Right renal cortex interstitium (tissue), 3 donors: ENCODE measurements around the gene PRKD1. TPM values are rescaled to one million over a fixed set of nuclear protein-coding genes. Genes with fewer than 3 reads are reported as not detected.
"Not testable (repeated sequence)": the region's sequence is repeated elsewhere in the genome, so short reads cannot be mapped to it uniquely, and the experiment has no call there.

ENCODE experiments used
- DNase-seq, 3 donors: peaks; one replicate each; pipeline ENCODE4 v3.0.0-alpha.2; 2013; ENCODE audit warnings: low read depth in 3 of 3, low spot score in 2 of 3
- polyA plus RNA-seq, 3 donors: library from polyadenylated mRNA; unstranded; fragments of 120-200 nt; gene quantifications; one replicate each; pipeline ENCODE4 v1.2.1, GENCODE V29; 2013; ENCODE audit not compliant: insufficient read length in 3 of 3

PRKD1 gene
- polyA plus RNA-seq, 3 donors = 30.4 to 32.5 (median 31.3) TPM

- DNase-seq = not testable (repeated sequence)
Observed at GRCh38 chr14:29840369-29840892, 87.2 kb downstream of the PRKD1 start.

GRCh38 chr14:29839691-29840090 is 88.0 kb downstream of the PRKD1 start:
- DNase-seq = not testable (repeated sequence)

- no peak for DNase-seq
Observed at GRCh38 chr14:29838752-29839151, 88.9 kb downstream of the PRKD1 start.

GRCh38 chr14:29836395-29836794 is 91.3 kb downstream of the PRKD1 start:
- no peak for DNase-seq

- no peak for DNase-seq
Observed at GRCh38 chr14:29832042-29832441, 95.6 kb downstream of the PRKD1 start.

GRCh38 chr14:29829851-29830250 is 97.8 kb downstream of the PRKD1 start:
- DNase-seq = no peak

DNA sequence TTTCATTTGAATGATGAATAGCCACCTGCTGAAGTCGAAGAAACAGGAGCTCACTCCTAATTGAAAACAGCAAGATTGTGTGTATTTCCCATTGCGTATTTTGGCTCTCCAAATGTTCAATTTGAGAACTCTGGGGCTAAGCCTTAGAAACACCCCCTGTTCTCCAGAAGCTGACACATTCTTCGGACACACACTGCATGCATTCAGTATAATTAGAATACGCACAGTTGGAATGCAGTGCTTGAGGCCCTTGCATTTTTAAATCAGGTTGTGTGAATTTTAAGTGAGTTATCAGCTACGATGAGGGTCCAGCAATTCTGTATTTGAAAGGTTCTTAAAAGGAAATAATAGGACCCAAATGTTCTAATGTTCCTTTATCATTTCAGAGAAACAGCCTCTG is 103.8 kb downstream of the PRKD1 start:
- no peak for DNase-seq

DNA sequence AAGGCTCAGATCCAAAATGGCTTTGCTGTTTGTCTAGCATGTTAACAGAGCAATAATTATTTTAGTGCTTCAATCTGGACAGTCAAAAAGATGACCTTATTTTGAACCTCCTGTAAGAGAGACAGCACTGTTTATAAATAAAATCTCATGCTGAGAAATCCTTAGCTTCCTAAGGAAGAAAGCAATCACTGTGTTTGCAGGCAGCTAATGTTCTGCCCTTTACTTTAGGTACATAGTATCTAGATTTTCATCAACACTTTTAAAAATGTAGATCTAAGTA is 105.3 kb downstream of the PRKD1 start:
- DNase-seq = no peak

DNA sequence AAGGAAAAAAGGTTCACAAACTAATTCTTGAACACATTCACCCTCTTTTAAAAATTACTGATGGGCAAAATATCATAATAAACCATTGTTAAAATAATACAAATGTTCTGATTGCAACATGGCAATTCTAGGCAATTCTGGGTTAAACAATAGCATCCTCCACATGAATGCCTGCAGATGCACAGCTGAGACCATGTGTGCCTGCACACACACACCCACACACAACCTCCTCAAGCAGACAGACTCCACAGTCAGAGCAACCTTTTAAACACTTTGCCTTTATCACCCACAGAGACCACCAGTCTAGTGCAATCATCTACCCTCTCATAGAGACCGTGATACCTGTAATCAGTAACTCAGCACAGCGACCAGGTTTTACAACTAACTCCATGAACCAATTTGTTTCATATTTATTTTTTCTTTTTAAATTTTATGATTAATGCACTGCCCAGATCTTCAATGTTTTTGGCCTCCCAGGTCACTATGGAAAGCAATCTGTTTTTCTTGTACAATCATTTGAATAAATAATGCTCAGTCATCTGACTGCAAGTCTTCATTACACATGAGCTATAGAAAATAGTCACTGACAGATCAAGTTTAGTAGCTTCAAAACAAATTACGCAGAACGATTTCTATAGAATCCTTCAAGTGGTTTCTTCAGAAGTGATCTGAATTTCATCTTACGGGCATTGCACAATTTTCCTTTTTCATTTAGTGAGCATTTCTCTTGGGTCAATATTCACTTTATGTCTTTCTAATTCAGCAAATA is 105.8 kb downstream of the PRKD1 start:
- DNase-seq = no peak

DNA sequence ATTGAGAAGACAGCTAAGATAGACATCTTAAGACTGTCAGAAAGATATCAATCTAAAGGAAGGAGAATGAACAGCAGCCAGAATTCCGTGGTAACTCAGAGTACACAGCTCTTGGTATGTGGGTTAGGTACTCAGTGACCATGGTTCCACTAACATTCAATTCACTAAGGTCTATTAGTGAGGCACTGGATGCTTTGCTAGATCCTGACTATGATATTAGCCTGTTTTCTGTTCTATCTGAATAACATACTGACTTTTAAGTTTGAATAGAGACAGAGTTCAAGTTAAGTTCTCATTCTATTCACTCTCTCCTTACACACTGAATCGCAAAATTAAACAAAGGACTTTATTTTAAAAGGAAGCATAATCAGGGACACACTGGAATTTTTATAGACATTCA is 106.4 kb downstream of the PRKD1 start:
- DNase-seq = no peak

DNA sequence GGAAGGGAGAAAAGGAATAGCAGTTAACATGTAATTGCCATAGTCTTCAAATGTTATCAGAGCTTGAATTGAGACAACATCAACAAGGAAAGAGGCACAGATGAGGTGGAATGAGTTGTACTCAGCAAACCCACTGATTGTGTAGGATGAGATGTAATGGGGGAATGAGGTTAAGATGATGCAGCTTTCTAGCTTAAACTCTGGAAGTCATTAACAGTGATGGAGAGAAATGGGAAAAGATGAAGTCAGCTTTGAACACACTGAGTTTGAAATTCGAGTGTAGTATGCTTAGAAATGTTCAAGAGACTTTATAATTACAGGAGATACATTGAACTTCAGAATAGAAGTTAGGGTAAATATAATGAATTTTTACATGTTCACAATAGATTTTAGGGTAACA is 106.9 kb downstream of the PRKD1 start:
- no peak for DNase-seq

DNA sequence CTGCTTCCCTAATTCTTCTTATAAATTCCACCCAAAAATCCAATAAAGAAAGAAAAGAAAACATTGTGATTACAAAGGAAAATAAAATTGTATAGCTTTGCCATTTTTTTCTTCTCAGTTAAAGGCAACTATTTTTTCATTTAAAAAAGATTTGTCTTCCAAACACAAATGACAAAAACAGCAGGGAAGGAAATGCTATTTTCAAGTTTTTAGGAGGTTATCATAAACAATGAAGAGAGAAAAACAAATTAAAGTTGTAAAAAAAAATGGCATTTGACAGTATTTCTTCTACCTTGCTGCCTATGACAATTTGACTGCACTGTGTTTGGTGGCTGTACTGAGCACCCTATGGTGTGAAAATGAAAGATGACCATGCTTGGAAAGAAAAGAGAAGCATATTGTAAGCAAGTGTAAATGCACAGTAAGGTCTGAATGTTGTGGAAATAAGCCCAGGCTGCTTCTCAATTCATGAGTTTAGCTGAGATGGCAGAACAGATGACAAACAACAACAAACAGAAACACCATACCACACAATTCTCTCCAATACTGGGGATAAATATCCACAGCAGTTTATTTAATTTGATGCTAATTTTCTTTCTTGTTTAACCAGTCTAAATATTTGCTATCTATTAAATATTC is 109.8 kb downstream of the PRKD1 start:
- no peak for DNase-seq

GRCh38 chr14:29815016-29815674 is 112.5 kb downstream of the PRKD1 start:
- no peak for DNase-seq

DNA sequence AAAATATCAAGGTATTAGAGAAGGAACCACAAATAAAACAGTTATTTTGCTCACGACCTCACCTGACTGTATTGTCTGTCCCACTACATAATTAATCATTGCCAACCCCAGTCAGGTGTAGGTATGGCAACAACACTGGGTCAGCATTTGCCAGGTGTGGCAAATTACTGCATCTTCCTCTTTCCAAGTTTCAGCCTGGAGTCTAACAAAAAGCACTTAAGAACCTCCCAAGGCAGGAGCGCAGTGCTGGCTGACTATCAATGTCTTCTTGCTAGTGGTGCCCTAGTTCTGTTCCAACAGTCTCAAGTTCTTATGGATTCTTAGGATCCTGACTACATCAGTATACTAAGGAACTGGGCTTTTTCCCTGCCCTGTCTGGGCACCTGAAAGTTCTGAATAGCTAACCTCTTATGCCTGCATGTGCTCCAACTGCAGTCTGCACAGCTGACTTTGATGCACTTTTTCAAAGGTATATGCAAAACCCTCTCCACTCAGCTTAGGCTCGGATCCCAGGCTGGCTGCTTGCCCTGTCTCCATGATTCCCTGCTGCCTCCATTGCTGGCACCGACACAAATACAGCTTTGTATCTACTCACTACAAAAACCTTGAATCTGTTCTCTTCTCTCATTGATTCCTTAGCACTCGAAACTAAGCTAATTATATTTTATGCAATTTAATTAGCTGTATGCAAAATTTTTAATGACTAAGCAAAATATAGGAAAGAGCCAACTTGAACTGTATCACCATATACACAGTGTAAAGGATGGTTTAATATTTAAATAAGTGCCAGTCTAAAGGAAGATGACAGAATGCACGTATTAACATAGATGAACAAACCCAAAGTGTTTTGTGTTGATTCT is 113.3 kb downstream of the PRKD1 start:
- no peak for DNase-seq

DNA sequence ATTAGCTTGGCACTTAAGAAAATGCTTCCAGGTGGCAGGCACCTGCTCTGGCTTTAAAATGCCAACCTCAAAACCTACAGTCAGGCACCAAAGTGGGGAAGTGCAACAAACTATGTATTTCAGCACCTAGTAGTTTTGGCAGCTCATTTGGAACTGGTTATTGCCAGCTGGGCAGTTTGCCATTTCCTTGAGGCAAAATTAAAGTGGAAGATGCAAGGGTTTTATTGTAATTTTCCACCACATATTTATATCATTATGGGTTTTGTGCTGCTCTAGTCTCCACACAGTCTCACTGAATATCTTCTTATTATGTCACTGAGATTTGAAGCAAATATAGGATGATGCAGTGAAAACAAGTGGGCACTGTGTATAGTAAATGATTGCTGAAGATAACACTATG is 117.0 kb downstream of the PRKD1 start:
- DNase-seq = no peak

DNA sequence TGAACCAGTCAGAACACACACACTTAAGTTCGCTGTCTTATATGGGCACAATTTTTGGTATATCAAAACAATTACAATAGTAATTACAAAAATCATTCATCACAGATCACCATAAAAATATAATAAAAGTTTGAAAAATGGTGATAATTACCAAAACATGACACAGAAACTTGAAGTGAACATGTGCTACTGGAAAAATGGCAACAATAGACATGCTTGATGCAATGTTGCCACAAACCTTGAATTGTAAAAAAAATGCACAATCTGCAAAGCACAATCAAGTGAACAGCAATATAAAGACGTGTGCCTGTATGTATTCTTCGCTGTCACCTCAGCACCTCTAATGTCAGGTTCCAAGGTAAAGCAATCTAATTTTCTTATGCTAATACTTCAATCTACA is 117.6 kb downstream of the PRKD1 start:
- DNase-seq = no peak

GRCh38 chr14:29806124-29806517 is 121.5 kb downstream of the PRKD1 start:
- no peak for DNase-seq

DNA sequence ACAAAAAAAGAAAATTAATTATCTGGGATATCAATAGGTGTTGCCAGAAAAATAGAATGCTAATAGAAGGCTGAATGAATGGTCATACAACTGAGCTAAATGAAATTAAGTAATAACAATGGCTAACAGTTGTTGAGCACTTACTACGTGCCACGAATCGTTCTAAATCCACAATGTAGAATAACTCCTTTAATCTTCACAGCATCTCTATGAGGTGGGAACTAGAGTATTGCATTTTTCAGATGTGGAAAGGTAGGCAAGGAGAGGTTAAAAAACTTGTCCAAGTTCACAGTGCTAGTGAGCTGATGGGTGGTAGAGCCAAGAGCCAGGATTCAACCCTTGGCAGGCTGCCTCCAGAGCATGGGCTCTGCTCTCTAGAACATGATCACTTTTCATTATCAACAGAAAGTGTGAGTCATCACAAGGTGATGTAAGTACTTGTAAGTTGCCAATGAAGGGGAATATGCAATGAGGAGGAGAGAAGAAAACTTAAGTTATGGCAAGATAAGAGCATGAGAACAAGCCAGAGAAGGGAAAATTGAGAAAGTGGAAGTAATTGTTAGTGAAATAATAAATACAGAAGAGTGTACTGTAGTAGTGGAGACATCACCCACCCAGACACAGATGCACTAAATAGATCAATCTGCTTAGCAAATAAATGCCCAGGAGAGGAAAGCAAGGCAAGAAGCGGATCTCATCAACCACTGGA is 122.1 kb downstream of the PRKD1 start:
- no peak for DNase-seq

DNA sequence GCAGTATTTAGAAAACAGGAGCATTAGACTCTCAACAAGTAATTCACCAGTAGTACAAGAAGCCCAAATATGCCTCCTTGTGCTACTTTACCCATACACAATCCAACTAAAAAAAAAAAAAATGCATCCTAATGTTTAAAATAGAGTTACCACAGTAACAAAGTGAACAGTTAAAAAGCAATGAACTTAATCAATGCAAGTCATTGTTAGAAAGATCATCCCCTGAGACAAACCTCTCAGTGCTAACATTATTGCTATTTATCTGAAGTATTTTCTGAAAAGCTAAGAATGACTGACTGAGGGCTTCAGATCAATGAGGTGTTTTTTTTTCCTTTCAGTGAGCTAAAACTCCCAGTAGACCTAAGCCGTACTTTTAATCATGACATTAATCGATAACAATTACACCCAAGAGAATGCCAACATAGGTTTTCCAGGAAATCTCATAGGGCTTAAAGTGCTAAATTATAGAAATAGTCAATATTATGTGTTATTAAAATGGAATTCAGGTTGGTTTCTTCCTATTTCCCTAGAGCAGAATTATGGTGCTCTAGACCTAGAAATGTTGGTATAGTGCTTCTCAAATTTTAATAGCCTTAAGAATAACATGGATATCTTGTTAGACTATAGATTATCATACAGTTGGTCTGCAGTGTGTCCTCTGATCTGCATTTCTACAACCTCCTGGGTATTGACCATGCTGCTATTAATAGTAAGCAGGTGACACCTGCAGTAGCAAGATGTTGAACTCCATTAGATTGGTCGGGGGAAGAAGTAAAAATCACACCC is 123.0 kb downstream of the PRKD1 start:
- DNase-seq = no peak

DNA sequence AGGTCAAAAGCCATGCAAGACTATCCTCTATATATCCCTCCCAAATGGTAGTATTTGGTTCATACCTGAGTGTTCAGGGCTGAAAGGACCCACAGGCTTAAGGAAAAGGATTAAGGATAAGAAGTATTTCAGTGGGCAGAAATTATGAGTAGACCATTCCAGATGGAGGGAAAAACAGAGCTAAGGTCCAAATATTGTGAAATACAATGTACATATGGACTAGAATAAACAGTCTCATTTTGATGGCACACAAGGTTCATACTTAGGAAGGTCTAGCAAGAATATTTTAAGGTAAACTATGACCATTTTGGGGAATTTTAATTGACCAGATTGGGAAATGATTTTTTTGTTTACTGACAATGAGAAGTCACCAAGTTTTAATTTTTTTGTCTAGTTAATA is 124.6 kb downstream of the PRKD1 start:
- no peak for DNase-seq
